ENCODE data around the gene PDK1. TPM values are rescaled to one million over a fixed set of nuclear protein-coding genes. Genes with fewer than 3 reads are reported as not detected.

The PDK1 gene
- total RNA-seq, 1 donor from 2014 or later, result 24.2 TPM

DNA sequence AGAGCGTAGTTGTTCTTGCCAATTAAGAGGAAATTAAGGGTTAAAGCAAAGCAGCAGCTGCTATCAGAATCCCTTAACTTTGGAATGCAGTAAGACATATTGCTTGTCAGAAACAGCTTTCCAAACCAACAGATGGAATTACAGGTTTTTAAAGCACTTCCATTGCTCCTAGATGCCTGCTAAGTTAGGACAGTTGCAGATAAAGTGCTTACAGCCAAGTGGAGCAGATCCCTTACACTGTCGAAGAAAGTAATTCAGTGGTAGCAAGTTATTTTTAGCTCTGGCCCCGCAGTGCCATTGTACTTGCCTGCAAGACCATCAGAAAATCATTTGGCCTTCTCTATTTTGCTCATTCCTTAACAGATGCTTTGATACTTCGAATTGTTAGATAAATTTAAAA lies 5.4 kb downstream of the PDK1 start:
- no peaks in the 10 kb centered on the region for H3K9me3 ChIP-seq
- no peak overlapping the region for H3K4me3 ChIP-seq
- TF ChIP-seq, protein P1, sequence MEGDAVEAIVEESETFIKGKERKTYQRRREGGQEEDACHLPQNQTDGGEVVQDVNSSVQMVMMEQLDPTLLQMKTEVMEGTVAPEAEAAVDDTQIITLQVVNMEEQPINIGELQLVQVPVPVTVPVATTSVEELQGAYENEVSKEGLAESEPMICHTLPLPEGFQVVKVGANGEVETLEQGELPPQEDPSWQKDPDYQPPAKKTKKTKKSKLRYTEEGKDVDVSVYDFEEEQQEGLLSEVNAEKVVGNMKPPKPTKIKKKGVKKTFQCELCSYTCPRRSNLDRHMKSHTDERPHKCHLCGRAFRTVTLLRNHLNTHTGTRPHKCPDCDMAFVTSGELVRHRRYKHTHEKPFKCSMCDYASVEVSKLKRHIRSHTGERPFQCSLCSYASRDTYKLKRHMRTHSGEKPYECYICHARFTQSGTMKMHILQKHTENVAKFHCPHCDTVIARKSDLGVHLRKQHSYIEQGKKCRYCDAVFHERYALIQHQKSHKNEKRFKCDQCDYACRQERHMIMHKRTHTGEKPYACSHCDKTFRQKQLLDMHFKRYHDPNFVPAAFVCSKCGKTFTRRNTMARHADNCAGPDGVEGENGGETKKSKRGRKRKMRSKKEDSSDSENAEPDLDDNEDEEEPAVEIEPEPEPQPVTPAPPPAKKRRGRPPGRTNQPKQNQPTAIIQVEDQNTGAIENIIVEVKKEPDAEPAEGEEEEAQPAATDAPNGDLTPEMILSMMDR (IDR thresholded peaks at IDR 0.05), result no peak
- no peak for DNase-seq (ENCODE audit: low spot score in 2 of 2)
- H3K27ac ChIP-seq, result no peak overlapping the region
- H3K4me1 ChIP-seq, result peaks cover 0 to 6% of the 10 kb centered on the region in 2 donors
- peaks cover 2 to 13% of the 10 kb centered on the region in 2 donors for H3K36me3 ChIP-seq
- intact Hi-C loops (cut with DNase I), result no loop called here
- no peaks in the 10 kb centered on the region for H3K27me3 ChIP-seq

DNA sequence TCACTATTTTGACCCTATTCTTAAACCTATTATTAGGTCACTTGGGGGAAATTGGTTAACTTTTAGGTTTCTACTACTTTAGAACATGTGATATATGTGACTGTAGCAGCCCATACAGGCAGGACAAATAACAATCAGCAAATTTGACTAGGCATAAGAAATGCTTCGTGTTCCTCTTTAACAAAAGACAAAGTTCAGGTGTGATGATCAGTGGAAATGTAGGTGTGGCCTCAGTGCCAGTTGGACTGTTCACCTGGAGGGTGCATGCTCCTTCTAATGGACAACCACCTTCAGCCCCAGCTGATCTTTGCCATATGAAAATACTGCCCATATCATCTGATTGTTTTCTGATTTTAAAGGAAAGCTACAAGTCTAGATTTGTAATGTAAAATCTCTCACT lies 6.4 kb downstream of the PDK1 start:
- Histone ChIP-seq H3K36me3 (peaks cover 6 to 13% of the 10 kb centered on the region in 2 donors), H3K27ac (no peak overlapping the region), H3K27me3 (no peaks in the 10 kb centered on the region), H3K9me3 (no peaks in the 10 kb centered on the region), H3K4me3 (no peak overlapping the region), H3K4me1 (peaks cover 0 to under 1% of the 10 kb centered on the region in 2 donors)
- intact Hi-C loops (cut with DNase I), result no loop called here
- no peak for DNase-seq (ENCODE audit: low spot score in 2 of 2)
- TF ChIP-seq, protein P1 (IDR thresholded peaks at IDR 0.05), result no peak

DNA sequence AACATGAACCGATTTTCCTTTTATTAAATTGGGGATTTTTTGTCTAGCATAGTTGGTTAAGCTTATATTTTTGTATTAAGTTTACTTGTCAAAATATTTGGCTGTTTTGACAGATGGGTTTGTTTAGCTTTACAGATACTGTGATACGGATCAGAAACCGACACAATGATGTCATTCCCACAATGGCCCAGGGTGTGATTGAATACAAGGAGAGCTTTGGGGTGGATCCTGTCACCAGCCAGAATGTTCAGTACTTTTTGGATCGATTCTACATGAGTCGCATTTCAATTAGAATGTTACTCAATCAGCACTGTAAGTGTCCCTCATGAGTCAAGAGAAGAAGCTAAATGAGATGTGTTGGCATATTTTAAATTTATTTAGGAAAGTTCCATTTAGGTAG lies 8.5 kb downstream of the PDK1 start:
- peaks cover 9 to 25% of the 10 kb centered on the region in 2 donors for H3K36me3 ChIP-seq
- TF ChIP-seq, protein P1 (IDR thresholded peaks at IDR 0.05), result no peak
- H3K4me3 ChIP-seq, result no peak overlapping the region
- H3K27me3 ChIP-seq, result no peaks in the 10 kb centered on the region
- intact Hi-C loops (cut with DNase I), result no loop called here
- H3K9me3 ChIP-seq, result no peaks in the 10 kb centered on the region
- H3K27ac ChIP-seq, result no peak overlapping the region
- DNase-seq (ENCODE audit: low spot score in 2 of 2), result no peak
- no peaks in the 10 kb centered on the region for H3K4me1 ChIP-seq

DNA sequence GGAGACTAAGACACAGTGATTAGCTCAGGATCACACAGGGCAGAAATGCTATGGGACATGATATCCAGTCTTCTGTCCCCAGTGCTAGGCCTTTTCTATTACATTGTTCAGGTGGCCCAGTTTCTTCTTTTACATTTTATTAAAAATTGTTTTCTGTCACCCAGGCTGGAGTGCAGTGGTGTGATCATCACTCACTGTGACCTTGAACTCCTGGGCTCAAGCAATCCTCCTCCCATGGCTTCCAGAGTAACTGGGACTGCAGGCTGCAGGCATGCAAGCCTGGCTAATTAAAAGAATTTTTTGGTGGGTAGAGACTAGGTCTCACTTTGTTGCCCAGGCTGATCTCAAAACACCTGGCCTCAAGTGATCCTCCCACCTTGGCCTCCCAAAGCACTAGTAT lies 15.4 kb downstream of the PDK1 start:
- Histone ChIP-seq H3K4me1 (no peaks in the 10 kb centered on the region), H3K9me3 (peaks cover 8 to 23% of the 10 kb centered on the region in 2 donors), H3K27ac (no peak overlapping the region), H3K27me3 (no peaks in the 10 kb centered on the region), H3K4me3 (no peak overlapping the region), H3K36me3 (peaks cover 15 to 56% of the 10 kb centered on the region in 2 donors)
- DNase-seq (ENCODE audit: low spot score in 2 of 2), result no peak
- intact Hi-C loops (cut with DNase I), result no loop called here
- TF ChIP-seq, protein P1 (IDR thresholded peaks at IDR 0.05), result no peak

DNA sequence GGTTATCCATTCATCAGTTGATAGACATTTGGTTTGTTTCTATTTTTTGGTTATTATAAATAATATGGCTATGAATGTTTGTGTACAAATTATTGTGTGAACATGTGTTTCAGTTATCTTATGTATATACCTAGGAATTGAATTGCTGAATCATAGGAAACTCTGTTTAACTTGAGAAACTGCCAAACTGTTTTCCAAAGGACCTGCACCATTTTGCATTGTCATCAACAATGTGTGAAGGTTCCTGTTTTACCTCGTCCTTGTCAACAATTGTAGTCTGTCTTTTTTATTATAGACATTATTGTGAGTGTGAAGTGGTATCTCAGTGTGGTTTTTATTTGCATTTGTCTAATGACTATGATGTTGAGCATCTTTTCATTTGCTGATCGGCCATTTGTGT lies 17.1 kb downstream of the PDK1 start:
- Histone ChIP-seq H3K36me3 (peaks cover 15 to 59% of the 10 kb centered on the region in 2 donors), H3K27me3 (no peaks in the 10 kb centered on the region)
- intact Hi-C loops (cut with DNase I), result no loop called here

More for the DNA sequence above, 17.1 kb downstream of the PDK1 start:
- H3K4me1 ChIP-seq, result no peaks in the 10 kb centered on the region
- H3K4me3 ChIP-seq, result no peak overlapping the region
- TF ChIP-seq, protein P1 (IDR thresholded peaks at IDR 0.05), result no peak
- no peak for DNase-seq (ENCODE audit: low spot score in 2 of 2)
- peaks cover 8 to 34% of the 10 kb centered on the region in 2 donors for H3K9me3 ChIP-seq
- no peak overlapping the region for H3K27ac ChIP-seq
